NCI-H146 (cell line): ENCODE data around the gene XRRA1.
"Not testable (repeated sequence)": the region's sequence is repeated elsewhere in the genome, so short reads cannot be mapped to it uniquely, and the experiment has no call there.

Experiments
- DNase-seq: peaks from one replicate; lab custom pipeline; 2025; lab: John Stamatoyannopoulos, UW

The XRRA1 gene

DNA sequence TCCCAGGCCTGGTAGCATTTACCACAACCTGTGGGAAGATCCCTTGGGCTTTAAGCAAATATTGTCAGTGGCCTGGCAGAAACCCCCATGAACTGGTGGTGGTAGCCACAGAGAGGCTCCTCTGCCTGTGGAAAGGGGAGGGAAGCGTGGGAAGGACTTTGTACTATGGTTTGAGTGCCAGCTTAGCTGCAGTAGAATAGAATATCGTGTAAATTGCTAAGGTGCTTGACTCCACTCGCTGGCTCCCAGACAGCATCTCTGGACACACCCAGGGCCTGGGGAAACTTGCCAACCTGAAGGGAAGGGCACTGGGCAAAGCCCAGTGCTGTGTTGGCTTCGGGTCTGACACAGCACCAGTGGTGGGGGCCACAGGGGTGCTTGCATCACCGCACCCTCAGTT, 52.6 kb downstream of the XRRA1 start:
- DNase-seq, result no peak

DNA sequence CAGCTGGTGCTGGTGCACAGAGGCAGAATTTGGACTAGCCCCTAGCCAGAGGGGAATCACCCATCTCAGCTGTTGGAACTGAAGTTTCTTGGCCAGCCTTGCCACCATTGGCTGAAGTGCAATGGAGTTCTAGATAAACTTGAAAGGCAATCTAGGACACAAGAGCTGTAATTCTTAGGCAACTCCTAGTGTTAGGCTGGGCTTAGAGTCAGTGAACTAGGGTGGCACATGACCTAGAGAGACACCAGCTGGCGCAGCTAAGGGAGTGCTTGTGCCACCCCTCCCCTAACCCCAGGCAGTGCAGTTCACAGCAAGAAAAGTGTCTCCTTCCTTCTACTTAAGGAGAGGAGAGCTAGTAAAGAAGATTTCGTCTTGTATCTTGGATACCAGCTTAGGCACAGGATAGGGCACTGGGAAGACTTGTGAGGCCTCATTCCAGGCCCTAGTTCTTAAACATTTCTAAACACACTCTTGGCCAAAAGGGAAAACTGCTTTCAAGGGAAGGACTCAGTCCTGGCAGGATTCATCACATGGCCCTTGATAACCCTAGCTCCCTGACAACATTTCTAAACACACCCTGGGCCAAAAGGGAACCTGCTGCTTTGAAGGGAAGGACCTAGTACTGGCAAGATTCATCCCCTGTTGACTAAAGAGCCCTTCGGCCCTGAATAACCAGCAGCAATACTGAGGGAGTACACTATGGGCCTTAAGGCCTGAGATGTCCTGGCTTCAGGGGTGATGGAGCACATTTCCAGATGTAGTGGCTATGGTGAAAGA, 53.4 kb downstream of the XRRA1 start:
- DNase-seq, result no peak

DNA sequence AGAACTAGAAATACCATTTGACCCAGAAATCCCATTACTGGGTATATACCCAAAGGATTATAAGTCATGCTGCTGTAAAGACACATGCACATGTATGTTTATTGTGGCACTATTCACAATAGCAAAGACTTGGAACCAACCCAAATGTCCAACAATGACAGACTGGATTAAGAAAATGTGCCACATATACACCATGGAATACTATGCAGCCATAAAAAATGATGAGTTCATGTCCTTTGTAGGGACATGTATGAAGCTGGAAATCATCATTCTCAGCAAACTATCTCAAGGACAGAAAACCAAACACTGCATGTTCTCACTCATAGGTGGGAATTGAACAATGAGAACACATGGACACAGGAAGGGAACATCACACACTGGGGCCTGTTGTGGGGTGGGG, 55.9 kb downstream of the XRRA1 start:
- not testable (repeated sequence) for DNase-seq

DNA sequence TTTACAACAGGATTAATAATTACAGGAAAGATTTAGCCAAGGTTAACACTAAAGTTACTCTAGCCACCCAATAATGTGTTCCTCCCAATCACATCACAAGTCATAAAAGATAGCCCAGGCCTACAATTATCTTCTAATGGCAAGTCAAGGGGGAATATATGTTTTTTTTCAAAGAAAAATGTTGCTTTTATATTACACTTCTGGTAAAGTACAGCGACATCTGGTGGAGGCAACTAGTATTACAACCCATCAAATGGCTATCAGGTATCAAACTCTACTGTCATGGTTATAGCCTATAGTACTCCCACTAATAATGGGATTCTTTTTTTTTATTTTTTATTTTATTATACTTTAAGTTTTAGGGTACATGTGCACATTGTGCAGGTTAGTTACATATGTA, 71.8 kb downstream of the XRRA1 start:
- DNase-seq, result no peak

DNA sequence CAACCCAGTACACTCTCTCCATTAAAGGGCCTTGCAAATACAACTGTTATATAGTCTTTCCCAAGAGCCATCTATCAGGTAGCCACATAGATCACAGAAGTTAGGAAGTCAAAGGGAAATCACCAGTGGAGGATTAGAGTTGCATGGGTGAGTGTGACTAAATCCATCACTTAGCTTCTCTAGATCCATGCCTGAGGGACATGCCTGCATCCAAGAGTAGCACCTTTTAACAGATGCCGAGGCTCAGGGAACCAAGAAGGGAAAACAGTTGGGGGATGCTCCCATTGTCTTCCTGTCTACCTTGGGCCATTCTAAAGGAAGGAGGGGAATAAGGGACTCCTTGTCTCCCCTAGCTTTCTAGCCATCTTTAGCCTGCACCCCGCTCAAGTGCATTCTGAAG, 77.9 kb downstream of the XRRA1 start:
- no peak for DNase-seq

DNA sequence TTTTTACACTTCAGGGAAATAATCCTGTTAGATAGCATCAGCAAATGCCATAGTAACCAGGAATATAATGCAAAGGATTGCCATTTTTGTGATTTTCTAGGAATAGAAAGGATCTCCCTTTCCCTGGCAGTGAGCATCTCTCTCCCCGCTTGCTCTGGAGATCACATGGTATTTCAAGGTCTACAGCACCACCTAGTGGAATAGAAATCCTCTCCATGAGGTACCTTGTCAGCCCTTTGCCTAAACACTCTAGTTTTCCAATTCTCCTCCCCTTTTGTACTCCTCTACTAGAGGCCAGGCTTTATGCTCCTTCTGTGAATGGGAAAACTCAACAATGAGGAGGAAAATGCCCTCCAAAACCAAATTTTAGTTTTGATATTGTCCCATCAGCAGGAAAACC, 78.4 kb downstream of the XRRA1 start:
- DNase-seq, result no peak

DNA sequence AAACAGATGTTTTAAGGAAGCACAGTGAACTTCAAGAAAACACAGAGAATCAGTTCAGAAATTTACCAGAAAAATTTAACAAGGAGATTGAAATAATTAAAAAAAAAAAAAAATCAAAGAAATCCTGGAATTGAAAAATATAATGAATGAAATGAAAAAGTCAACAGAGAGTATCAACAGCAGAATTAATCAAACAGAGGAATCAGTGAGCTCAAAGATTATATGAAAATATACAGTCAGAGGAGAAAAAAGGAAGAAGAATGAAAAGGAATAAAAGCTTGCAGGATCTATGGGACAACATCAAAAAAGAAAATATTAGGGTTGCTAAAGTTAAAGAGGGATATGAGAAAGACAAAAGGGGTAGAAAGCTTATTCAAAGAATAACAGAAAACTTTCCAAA, 82.3 kb downstream of the XRRA1 start:
- no peak for DNase-seq

DNA sequence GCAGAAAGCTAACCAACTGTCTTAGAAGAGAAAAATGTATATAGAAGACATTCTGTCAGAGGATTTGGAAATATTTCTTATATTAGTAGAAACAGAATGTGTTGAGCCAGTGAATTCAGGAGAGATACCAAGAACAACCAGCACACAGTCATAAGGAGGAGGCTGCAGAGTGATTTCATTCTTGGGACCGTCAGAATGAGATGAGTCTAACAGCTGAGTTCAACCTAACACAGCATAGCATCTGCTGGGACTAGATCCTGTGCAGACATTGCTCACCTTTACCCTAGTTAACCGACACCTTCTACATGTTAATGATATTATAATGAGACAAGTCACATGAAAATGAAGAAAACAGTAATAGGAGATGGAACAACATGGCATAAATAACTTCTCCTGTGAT, 85.5 kb downstream of the XRRA1 start:
- DNase-seq, result no peak

DNA sequence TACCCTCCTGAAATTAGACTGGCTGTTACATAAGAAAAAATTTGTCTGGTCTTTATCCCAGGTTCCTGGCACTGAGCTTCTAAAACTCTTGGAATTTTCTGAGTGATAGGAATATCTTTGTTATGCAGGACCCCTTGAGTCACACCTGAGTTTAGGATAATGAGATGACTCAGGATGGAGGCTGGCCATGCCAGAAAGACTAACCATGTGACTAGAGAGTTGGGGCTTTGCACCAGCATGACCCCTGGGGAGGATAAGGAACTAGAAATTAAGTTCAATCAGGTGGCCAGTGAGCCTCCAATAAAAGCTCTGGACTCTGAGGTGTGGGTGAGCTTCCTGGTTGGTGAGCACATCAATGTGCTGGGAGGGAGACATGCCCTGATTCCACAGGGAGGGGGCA, 88.1 kb downstream of the XRRA1 start:
- DNase-seq, result no peak

DNA sequence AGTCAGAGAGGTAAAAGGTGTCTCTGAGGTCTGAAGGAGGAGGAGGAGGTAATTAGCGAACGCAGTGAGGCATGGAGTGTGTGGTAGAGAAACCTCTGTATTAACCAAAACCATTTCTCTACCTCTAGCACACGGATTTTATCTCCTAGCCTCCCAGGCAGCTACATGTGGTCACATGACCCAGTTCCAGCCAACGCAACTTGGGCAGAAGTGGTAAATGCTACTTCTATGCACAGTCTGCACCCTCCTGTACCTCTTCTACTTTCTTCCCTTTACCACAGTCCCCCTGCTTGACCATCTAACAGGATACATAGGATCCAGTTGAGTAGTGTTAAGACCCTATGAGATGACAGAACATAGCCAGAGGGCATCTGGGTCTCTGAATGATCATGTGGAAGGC, 95.7 kb downstream of the XRRA1 start:
- DNase-seq, result no peak

DNA sequence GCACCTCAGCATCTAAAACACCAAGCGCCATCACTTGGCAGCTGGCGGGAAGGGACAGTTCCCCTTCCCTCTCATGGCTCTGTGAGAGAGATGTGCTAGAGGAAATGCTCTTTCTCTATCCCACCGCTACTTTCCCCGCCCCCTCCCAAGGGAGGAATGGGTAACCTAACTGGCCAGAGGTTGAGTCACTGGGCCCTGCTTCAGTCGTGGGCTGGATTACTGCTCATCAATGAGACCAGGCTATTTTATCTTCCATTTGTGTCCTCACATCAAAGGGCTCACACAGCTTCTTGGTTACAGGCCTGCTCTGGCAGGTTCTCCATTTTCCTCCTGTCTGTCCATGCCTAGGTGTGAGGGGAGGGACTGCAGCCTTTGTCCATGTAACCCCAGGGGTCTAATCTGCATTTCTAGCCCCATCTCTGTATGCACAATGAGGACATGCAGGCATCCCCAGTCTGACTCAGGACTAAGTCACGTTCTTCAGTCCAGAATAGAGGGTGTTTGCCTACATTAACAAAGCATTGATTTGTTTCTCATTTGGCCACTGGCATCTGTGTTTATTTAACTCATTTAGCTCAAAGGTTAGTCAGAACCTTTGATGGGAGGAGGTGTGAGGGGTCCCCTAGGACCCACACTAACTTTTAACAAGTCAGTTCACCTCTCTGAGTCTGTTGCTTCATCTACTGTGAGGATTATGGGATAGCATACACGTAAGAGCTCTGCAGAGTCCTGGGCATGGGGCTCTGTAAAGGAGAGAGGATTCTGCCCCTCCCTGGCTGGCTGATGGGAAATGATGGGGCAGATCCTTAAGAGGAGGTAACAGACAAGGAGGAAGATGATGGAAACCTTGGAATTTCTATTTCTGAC, 99.1 kb downstream of the XRRA1 start:
- DNase-seq, result peak; percentile 31

DNA sequence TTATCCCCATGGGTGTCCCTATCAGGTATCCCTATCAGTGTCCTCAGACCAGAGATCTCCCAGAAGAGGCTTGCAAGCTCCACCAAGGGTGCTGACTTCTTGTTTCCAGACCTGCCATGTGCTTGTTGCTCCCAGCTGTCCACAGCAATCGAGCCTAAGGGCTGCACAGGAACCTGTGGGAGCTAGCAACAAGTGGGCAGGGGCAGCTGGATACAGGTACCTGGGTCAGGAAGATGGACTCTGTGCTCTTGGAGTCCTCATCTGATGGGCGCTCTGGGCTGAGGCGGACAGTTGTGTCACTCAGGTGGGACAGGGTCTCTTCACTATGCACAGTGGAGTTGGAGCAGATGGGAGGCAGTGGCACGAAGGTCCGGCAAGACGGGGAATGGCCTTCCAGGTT, 101.0 kb downstream of the XRRA1 start:
- DNase-seq, result no peak

DNA sequence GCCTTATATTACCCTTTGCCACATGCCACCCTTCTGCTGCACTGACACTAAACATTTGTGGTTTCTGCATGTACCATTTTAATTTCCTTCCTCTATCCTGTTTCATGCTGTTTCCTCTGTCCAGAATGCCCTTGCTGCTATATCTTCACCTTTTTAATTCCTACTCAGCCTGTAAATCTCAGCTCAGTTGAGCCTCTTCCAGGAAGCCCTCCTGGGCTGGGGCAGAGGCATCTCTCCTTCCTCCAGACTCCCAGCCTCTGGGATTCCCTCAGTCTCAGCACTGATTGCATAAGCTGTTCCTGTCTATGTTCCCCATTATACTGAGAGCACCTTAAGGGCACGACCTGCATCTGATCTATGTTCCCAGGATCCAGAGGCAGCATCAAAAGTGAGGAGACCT, 101.5 kb downstream of the XRRA1 start:
- DNase-seq, result no peak

DNA sequence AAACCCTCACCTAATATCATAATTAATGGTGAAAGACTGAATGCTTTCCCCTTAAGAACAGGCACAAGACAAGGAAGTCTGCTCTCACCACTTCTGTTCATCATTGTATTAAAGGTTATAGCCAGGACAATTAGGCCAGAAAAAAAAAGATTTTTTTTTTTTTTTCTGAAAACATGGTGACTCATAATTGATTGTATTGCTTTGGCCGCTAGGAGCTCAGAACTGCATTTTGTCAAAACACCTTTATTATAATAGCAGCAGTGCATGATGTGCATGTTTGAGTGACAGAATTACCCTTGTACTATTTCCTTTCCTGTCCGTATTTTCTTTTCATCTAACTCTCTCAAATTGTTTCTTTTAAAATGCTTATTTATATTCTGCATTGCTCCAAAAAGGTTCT, 102.1 kb downstream of the XRRA1 start:
- no peak for DNase-seq

DNA sequence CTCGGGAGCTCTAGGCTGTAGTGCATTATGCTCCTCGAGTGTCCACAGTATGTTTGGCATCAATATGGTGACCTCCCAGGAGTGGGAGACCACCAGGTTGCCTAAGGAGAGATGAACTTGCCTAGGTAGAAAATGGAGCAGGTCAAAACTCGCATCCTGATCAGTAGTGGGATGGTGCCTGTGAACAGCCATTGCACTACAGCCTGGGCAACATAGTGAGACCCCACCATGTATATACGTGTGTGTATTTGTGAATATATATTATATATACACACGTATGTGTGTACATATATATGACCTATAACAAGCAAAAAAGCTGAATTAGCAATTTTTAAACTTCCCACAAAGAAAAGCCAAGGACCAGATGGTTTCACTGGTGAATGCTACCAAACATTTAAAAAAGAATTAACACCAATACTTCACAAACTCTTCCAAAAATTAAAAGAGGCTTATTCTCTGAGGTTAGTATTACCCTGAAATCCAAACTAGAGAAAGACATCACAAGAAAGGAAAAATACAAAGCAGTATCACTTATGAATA, 102.8 kb downstream of the XRRA1 start:
- no peak for DNase-seq

DNA sequence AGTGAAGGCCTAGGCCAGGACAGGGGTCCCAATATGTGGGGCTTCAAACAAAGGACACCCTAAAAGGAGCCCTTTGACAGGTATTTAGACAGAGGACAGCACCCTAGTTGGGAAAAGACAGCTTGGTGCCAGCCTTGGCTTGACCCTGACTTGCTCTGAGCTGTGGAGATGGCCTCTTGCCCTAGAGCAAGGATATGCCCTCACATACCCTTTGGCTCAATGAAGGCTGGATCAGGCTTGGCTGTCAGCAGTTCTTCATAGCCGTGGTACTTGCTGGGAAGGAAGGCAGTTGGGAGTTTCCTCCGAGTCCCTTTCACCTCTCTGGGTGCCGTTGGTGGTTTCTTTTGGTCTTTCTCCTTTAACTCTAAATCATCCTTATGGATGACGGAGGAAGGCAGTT, 104.0 kb downstream of the XRRA1 start:
- DNase-seq, result no peak

DNA sequence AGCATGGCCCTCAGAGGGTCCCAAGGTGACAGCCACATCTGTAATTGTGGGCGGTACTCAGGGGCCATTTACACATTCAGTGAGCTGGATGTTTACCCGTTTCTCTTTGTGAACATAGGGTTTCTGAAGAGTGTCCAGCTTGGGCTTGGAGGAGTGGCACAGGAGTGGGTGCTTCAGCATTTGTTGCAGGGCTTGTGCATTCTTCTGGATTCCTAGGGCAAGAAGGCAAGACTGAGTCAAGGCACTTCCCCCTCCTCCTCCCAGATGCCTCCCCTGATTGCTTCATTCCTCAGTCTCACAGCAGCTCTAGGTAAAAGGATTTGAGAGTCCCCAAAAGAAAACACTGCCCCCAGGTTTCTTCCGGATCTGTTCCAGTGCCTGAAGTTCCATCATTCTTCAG, 104.8 kb downstream of the XRRA1 start:
- no peak for DNase-seq

DNA sequence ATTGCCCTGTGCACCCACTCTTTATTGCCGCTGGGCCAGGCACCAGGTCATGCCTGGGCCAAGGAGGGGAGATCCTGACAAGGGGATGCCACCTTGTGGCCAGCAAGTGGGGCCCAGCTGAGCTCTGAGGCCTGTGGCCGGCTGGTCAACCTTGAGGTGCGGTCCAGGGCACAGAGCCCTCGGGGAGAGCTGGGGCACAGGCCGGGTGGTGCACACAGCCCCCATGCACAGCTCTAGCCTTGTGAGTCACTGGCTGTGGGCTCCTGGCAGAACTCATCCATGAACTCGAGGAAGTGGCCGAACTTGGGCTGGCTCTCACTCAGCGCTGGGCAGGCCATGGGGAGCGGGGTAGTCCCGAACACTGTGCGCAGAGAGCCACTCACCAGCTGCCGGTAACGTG, 105.9 kb downstream of the XRRA1 start:
- no peak for DNase-seq

DNA sequence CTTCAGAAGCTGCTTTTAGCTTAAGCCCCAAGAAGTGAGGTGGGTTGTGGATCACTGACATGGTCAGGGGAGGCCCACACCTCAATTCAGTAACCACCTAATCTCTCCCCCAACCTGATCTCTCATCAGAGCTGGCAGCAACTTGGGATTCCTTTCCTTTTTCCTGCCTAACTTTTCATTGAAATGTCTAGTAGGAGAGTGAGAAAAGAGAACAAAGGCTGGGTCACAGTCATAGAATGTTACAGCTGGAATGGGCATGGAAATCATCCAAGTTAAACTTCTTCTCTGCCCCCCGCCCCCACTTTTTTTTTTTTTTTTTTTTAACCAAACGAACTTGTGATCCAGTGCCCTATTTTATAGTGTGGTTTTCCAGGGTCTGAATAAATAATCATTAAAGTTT, 108.4 kb downstream of the XRRA1 start:
- DNase-seq, result no peak

DNA sequence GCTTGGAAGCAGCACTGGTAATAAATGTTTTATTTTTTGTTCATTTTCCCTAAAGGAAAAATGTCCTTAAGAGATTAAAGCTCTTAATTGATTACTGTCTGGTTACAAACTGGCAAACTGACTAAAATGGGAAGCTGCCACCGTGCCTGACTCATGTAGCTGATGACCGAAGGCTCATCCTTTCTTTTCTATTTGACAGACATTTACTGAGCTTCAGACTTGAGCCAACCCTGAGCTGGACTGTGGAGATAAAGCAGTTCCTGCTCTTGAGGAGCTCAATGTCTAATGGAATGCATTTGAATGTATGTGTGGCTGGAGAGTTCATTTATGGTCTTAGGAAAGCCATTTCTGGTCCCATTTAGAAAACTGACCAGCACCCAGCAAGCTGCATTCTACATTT, 108.9 kb downstream of the XRRA1 start:
- no peak for DNase-seq

DNA sequence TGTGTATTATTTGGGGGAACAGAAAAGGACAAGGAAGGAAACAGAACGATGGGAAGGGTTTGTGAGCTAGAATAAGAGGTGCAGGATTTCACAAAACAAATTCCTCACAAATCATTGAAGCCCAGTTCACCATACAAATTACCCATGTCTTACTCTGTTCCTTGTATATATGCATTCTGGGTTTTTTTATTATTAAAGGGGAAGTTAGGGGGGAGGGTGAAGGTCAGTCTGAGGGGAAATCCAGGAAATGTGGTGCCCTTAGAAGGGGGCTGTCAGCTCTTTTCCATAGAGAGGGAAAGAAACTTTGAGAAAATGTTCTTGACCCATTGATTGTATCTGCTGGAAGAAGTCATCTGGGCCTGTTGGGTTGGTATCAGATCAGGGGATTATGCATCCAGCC, 109.4 kb downstream of the XRRA1 start:
- DNase-seq, result no peak

DNA sequence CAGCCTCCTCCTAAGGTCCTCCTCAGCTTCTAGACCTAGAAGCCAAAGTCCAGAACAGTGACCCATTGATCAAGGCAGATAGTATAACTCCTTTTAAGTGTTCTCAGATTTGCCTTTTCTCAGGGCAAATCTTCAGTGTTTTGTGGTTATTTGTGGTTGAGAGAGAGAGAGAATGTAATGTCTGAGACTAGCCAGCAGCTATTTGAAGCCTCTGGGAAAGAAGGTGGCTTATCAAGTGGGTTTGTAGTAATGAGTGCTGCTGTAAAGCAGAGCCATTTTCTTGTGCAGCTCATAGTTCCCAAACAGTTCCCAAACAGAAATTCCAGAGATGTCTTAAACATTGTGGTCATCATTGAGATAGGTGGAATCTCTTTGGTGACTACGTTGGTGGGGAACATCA, 110.7 kb downstream of the XRRA1 start:
- no peak for DNase-seq

DNA sequence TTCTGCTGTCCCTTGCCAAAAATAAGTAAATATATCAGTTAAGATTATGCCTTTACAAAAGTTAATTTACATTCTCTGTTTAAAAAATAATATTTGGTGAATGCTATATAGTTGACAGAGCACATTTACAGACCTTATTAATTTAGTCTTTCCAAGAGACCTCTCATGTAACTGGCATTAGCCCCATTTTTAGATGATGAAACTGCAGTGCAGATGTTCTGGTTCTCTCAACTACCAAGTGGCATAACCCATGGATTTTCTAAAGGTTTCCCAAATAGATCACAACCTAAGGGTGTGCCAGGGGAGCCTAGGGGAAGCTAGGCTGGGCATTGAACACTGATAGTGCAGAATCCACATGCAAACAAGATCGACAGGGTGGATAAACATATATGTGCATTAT, 111.7 kb downstream of the XRRA1 start:
- DNase-seq, result no peak
